GM12865 (cell line): ENCODE results near the gene DAAM2.

Source experiments
- DNase-seq: peaks from one replicate; pipeline ENCODE4 v3.0.0; 2010; ENCODE audit warnings: low read depth
- H3K4me3 ChIP-seq: 2 replicates; pipeline ENCODE4 v1.5.1; 2011; ENCODE audit warnings: mild to moderate bottlenecking, low read depth, low read length, control low read depth
- TF ChIP-seq, protein P1 (sequence below): IDR thresholded peaks from 2 replicates; pipeline ENCODE4 v1.5.1; 2011; ENCODE audit warnings: low read length, control low read depth, low read depth, inconsistent platforms; ENCODE audit not compliant: insufficient read depth; ENCODE audit errors: missing control alignments

The DAAM2 gene

GRCh38 chr6:39929039-39929732 lies 137.0 kb downstream of the DAAM2 start:
- no peak overlapping the region for H3K4me3 ChIP-seq
- DNase-seq, result no peak
- TF ChIP-seq, protein P1, sequence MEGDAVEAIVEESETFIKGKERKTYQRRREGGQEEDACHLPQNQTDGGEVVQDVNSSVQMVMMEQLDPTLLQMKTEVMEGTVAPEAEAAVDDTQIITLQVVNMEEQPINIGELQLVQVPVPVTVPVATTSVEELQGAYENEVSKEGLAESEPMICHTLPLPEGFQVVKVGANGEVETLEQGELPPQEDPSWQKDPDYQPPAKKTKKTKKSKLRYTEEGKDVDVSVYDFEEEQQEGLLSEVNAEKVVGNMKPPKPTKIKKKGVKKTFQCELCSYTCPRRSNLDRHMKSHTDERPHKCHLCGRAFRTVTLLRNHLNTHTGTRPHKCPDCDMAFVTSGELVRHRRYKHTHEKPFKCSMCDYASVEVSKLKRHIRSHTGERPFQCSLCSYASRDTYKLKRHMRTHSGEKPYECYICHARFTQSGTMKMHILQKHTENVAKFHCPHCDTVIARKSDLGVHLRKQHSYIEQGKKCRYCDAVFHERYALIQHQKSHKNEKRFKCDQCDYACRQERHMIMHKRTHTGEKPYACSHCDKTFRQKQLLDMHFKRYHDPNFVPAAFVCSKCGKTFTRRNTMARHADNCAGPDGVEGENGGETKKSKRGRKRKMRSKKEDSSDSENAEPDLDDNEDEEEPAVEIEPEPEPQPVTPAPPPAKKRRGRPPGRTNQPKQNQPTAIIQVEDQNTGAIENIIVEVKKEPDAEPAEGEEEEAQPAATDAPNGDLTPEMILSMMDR, result no peak

GRCh38 chr6:39929733-39930461 lies 137.7 kb downstream of the DAAM2 start:
- TF ChIP-seq, protein P1, result no peak
- no peak for DNase-seq
- no peak overlapping the region for H3K4me3 ChIP-seq

- TF ChIP-seq, protein P1, result no peak
- H3K4me3 ChIP-seq, result no peak overlapping the region
- DNase-seq, result no peak
These were observed 138.4 kb downstream of the DAAM2 start for GRCh38 chr6:39930540-39930939.

DNA sequence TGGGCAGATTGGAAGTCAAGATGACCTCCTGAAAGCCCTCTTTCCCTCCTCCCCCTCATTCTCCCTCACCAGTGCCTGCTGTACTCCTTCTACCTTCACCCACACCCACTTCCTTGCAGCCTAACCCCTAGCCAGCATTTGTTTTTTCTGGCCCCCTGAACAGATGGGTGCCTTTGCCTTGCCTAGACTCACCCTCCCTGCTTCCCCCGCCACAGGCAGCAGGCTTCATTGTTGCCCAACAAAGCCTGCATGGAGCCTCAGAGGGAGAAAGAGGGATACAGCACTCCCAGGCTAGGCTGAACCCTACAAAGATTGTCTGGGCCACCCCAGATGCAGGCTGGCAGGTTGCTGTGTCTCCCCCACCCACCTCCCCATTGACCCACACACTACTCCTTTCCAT lies 139.4 kb downstream of the DAAM2 start:
- no peak for DNase-seq
- TF ChIP-seq, protein P1, result no peak
- no peak overlapping the region for H3K4me3 ChIP-seq

GRCh38 chr6:39932386-39932910 lies 140.3 kb downstream of the DAAM2 start:
- DNase-seq, result no peak
- TF ChIP-seq, protein P1, result no peak
- no peak overlapping the region for H3K4me3 ChIP-seq

GRCh38 chr6:39933669-39934130 lies 141.5 kb downstream of the DAAM2 start:
- DNase-seq, result no peak
- no peak overlapping the region for H3K4me3 ChIP-seq
- TF ChIP-seq, protein P1, result no peak
